Measurements from ENCODE around the gene WASF3.

DNA sequence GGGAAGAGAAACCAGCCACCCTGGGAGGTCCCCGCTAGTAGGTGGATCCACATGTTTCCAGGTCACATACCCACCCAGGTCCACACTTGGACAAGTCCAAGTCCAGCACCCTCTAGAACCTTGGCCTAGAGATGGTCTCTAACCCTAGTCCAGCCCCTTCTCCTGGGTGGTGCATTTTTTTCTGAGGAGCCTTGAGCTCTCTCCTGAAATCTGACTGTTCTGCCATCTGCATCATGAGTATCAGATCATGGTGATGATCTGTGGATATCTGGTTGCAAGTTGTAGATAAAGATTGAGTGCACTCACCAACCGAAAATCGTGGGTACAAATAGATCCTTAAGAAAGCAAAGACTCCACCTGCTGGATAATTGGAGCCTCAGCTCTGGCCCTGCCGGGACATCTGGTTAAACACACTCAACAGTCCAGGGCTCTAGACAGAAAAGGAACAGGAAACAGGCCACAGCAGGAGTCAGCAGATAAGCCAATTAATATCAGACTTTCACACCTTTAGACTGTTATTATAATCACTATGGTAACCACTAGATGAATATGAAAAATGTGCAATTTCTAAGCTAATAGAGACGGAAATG lies 162.0 kb downstream of the WASF3 start:
- TF ChIP-seq POLR2A (IDR thresholded peaks at IDR 0.05) = no peak
- TF ChIP-seq POLR2AphosphoS5 (IDR thresholded peaks at IDR 0.05) = no peak
- TF ChIP-seq, protein P1, sequence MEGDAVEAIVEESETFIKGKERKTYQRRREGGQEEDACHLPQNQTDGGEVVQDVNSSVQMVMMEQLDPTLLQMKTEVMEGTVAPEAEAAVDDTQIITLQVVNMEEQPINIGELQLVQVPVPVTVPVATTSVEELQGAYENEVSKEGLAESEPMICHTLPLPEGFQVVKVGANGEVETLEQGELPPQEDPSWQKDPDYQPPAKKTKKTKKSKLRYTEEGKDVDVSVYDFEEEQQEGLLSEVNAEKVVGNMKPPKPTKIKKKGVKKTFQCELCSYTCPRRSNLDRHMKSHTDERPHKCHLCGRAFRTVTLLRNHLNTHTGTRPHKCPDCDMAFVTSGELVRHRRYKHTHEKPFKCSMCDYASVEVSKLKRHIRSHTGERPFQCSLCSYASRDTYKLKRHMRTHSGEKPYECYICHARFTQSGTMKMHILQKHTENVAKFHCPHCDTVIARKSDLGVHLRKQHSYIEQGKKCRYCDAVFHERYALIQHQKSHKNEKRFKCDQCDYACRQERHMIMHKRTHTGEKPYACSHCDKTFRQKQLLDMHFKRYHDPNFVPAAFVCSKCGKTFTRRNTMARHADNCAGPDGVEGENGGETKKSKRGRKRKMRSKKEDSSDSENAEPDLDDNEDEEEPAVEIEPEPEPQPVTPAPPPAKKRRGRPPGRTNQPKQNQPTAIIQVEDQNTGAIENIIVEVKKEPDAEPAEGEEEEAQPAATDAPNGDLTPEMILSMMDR (IDR thresholded peaks at IDR 0.05) = no peak
- TF ChIP-seq EP300 (IDR thresholded peaks at IDR 0.05; ENCODE audit: low read depth) = no peak

Data from transverse colon (tissue), 4 donors.